HL-60 (cell line): ENCODE data around the gene MND1.

Experiments
- DNase-seq, 2 experiments: peaks; one replicate each; pipeline ENCODE4 v3.0.0-alpha.2; 2010 to 2020; ENCODE audit warnings: low read depth in 1 of 2, low spot score in 1 of 2
- H3K27ac ChIP-seq: fragments of 250-450 bp; sonication (Bioruptor Pico); replicated peaks from 2 replicates; pipeline ENCODE4 v1.5.1; 2020; ENCODE audit warnings: mild to moderate bottlenecking, moderate library complexity
- H3K27me3 ChIP-seq: fragments of 250-450 bp; sonication (Bioruptor Pico); 2 replicates; pipeline ENCODE4 v1.5.1; 2021; ENCODE audit warnings: mild to moderate bottlenecking, moderate library complexity; ENCODE audit not compliant: insufficient read depth, poor library complexity, severe bottlenecking
- H3K4me3 ChIP-seq: replicated peaks from 2 replicates; pipeline ENCODE4 v1.5.1; 2011; ENCODE audit warnings: mild to moderate bottlenecking, control low read depth, low read length; ENCODE audit not compliant: insufficient read depth
- CTCF ChIP-seq: IDR thresholded peaks from one replicate; pipeline ENCODE4 v1.5.1; 2011; ENCODE audit warnings: low read length, control low read depth, inconsistent platforms; ENCODE audit not compliant: insufficient read depth
- GABPA ChIP-seq: IDR thresholded peaks from 2 replicates; pipeline ENCODE4 v1.6.1; 2012; ENCODE audit warnings: low read depth
- POLR2AphosphoS5 ChIP-seq: IDR thresholded peaks from 2 replicates; pipeline ENCODE4 v1.6.1; 2012; ENCODE audit warnings: low read depth
- SPI1 ChIP-seq: IDR thresholded peaks from 2 replicates; pipeline ENCODE4 v1.6.1; 2012; ENCODE audit warnings: low read depth, mild to moderate bottlenecking, borderline replicate concordance
- TF ChIP-seq, protein P1 (sequence below): IDR thresholded peaks from 2 replicates; pipeline ENCODE4 v1.6.1; 2012; ENCODE audit warnings: low read depth; ENCODE audit not compliant: insufficient replicate concordance

MND1 gene

GRCh38 chr4:153418121-153418520 lies 73.6 kb downstream of the MND1 start:
- no peak for TF ChIP-seq CTCF
- TF ChIP-seq POLR2AphosphoS5: no peak
- TF ChIP-seq, protein P1, sequence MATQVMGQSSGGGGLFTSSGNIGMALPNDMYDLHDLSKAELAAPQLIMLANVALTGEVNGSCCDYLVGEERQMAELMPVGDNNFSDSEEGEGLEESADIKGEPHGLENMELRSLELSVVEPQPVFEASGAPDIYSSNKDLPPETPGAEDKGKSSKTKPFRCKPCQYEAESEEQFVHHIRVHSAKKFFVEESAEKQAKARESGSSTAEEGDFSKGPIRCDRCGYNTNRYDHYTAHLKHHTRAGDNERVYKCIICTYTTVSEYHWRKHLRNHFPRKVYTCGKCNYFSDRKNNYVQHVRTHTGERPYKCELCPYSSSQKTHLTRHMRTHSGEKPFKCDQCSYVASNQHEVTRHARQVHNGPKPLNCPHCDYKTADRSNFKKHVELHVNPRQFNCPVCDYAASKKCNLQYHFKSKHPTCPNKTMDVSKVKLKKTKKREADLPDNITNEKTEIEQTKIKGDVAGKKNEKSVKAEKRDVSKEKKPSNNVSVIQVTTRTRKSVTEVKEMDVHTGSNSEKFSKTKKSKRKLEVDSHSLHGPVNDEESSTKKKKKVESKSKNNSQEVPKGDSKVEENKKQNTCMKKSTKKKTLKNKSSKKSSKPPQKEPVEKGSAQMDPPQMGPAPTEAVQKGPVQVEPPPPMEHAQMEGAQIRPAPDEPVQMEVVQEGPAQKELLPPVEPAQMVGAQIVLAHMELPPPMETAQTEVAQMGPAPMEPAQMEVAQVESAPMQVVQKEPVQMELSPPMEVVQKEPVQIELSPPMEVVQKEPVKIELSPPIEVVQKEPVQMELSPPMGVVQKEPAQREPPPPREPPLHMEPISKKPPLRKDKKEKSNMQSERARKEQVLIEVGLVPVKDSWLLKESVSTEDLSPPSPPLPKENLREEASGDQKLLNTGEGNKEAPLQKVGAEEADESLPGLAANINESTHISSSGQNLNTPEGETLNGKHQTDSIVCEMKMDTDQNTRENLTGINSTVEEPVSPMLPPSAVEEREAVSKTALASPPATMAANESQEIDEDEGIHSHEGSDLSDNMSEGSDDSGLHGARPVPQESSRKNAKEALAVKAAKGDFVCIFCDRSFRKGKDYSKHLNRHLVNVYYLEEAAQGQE: no peak
- no peak for TF ChIP-seq GABPA
- TF ChIP-seq SPI1: no peak
- Histone ChIP-seq H3K27ac (no peak overlapping the region), H3K4me3 (no peak overlapping the region), H3K27me3 (no peaks in the 10 kb centered on the region)
- DNase-seq: no peak

GRCh38 chr4:153418558-153418957 lies 74.1 kb downstream of the MND1 start:
- TF ChIP-seq, protein P1: no peak
- TF ChIP-seq CTCF (no peak), POLR2AphosphoS5 (no peak)
- Histone ChIP-seq H3K4me3 (no peak overlapping the region), H3K27me3 (no peaks in the 10 kb centered on the region), H3K27ac (no peak overlapping the region)
- DNase-seq: no peak

DNA sequence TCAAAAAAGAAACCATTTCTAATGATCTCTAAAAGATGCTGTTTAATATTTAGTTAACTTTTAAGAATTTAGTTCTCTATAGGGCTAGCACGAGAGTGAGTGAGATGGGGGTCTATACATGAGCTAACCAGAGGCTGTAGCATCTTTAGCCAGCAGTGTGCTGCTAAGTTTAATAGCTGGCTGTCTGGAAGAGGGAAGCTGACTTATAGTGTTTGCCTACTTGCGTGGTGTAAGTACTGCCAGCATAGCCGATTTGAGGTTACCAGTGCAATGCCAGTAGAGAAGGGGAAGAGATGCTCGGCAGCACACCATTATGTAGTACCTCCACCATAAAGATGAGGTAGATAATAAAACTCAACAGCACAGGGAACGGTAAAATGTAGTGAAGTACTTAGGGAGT lies 74.5 kb downstream of the MND1 start:
- no peak overlapping the region for H3K27ac ChIP-seq
- TF ChIP-seq CTCF (no peak), GABPA (no peak), SPI1 (no peak), POLR2AphosphoS5 (no peak)
- TF ChIP-seq, protein P1: no peak
- DNase-seq: no peak
- H3K27me3 ChIP-seq: no peaks in the 10 kb centered on the region
- H3K4me3 ChIP-seq: no peak overlapping the region
